ENCODE data around the gene OR5H6. TPM values are rescaled to one million over a fixed set of nuclear protein-coding genes. Genes with fewer than 3 reads are reported as not detected.

Gene OR5H6
- total RNA-seq, 1 experiment from 2014 or later = not detected

- ChIA-PET CTCF (no interaction called here), POLR2A (ENCODE audit: low non-redundant PET) (no interaction called here)
Measured at GRCh38 chr3:98272126-98272525, 8.1 kb downstream of the OR5H6 start.

GRCh38 chr3:98274914-98275313, 10.9 kb downstream of the OR5H6 start:
- Histone ChIP-seq H3K36me3 (ENCODE audit: insufficient read depth, low read length, poor library complexity, severe bottlenecking) (no peaks in the 10 kb centered on the region), H3K27me3 (replicated peaks; ENCODE audit: insufficient read depth, low read depth, low read length, poor library complexity) (peaks cover 2% of the 10 kb centered on the region), H3K4me1 (ENCODE audit: insufficient read depth, low read length, poor library complexity, severe bottlenecking) (no peaks in the 10 kb centered on the region), H3K27ac (ENCODE audit: low read depth, low read length, poor library complexity, severe bottlenecking) (no peak overlapping the region), H3K9me3 (ENCODE audit: low read depth, low read length, poor library complexity, severe bottlenecking) (no peaks in the 10 kb centered on the region), H3K4me3 (ENCODE audit: low read depth, low read length, poor library complexity, severe bottlenecking) (no peak overlapping the region)
- BruUV-seq (replicated peaks) = no TSS peak
- CTCF ChIA-PET = no interaction called here
- POLR2A ChIA-PET (ENCODE audit: low non-redundant PET) = no interaction called here
- DNase-seq (ENCODE audit: low spot score) = no peak
- intact Hi-C loops (cut with micrococcal nuclease; ENCODE audit: unreplicated experiment) = no loop called here
- TF ChIP-seq EZH2 (IDR thresholded peaks at IDR 0.05; ENCODE audit: borderline replicate concordance, low read depth, low read length, poor library complexity, severe bottlenecking) (no peak), CTCF (conservative IDR thresholded peaks at IDR 0.05; ENCODE audit: low read depth, low read length) (no peak)

More at GRCh38 chr3:98272126-98272525, 8.1 kb downstream of the OR5H6 start:
- Histone ChIP-seq H3K4me3 (ENCODE audit: low read depth, low read length, poor library complexity, severe bottlenecking) (no peak overlapping the region), H3K27ac (ENCODE audit: low read depth, low read length, poor library complexity, severe bottlenecking) (no peak overlapping the region), H3K9me3 (ENCODE audit: low read depth, low read length, poor library complexity, severe bottlenecking) (no peaks in the 10 kb centered on the region), H3K27me3 (replicated peaks; ENCODE audit: insufficient read depth, low read depth, low read length, poor library complexity) (no peaks in the 10 kb centered on the region), H3K36me3 (ENCODE audit: insufficient read depth, low read length, poor library complexity, severe bottlenecking) (no peaks in the 10 kb centered on the region), H3K4me1 (ENCODE audit: insufficient read depth, low read length, poor library complexity, severe bottlenecking) (no peaks in the 10 kb centered on the region)
- intact Hi-C loops (cut with micrococcal nuclease; ENCODE audit: unreplicated experiment) = no loop called here
- no peak for TF ChIP-seq CTCF (conservative IDR thresholded peaks at IDR 0.05; ENCODE audit: low read depth, low read length)
- TF ChIP-seq EZH2 (IDR thresholded peaks at IDR 0.05; ENCODE audit: borderline replicate concordance, low read depth, low read length, poor library complexity, severe bottlenecking) = no peak
- no TSS peak for BruUV-seq (replicated peaks)
- DNase-seq (ENCODE audit: low spot score) = no peak

GRCh38 chr3:98282205-98282604, 18.2 kb downstream of the OR5H6 start, which contains the start of gene OR5H2:
OR5H2 (plus strand) TSS chr3:98282505; CDS start chr3:98282903, 398 bp downstream.
- no peak within 1 kb of the TSS for H3K27ac ChIP-seq (ENCODE audit: low read depth, low read length, poor library complexity, severe bottlenecking)
- H3K9me3 ChIP-seq (ENCODE audit: low read depth, low read length, poor library complexity, severe bottlenecking) = no peaks in the 10 kb centered on the region
- no TSS peak for BruUV-seq (replicated peaks)
- no peak for TF ChIP-seq CTCF (conservative IDR thresholded peaks at IDR 0.05; ENCODE audit: low read depth, low read length)
- peaks cover 2% of the 10 kb centered on the region for H3K27me3 ChIP-seq (replicated peaks; ENCODE audit: insufficient read depth, low read depth, low read length, poor library complexity)
- H3K4me1 ChIP-seq (ENCODE audit: insufficient read depth, low read length, poor library complexity, severe bottlenecking) = no peaks in the 10 kb centered on the region
- CTCF ChIA-PET = no interaction called here
- no peak within 1 kb of the TSS for H3K4me3 ChIP-seq (ENCODE audit: low read depth, low read length, poor library complexity, severe bottlenecking)
- H3K36me3 ChIP-seq (ENCODE audit: insufficient read depth, low read length, poor library complexity, severe bottlenecking) = no peaks in the 10 kb centered on the region
- POLR2A ChIA-PET (ENCODE audit: low non-redundant PET) = no interaction called here
- intact Hi-C loops (cut with micrococcal nuclease; ENCODE audit: unreplicated experiment) = no loop called here
- DNase-seq (ENCODE audit: low spot score) = no peak

Measured in A673 (cell line).